GM12878 (cell line): ENCODE measurements around the gene RPAP3. TPM values are rescaled to one million over a fixed set of nuclear protein-coding genes. Genes with fewer than 3 reads are reported as not detected.
A peak's percentile ranks its signal among the peaks of the same experiment; 100 is the strongest.

Source experiments
- ATAC-seq: fragments of 200-7000 bp; cut with Tn5 transposase; 3 replicates; pipeline ENCODE4 v1.9.1; 2020; ENCODE audit warnings: mild to moderate bottlenecking, moderate library complexity
- BruUV-seq: library from RNA; stranded (reverse); fragments of 400-500 nt; replicated peaks from 2 replicates; lab custom pipeline; 2021; lab: Mats Ljungman, UMichigan
- CTCF ChIA-PET: fragments of 300-600 bp; sonication (Branson Sonifier 250); formaldehyde crosslinking; extraction: SDS; loops from one replicate; lab custom pipeline; 2021; ENCODE audit warnings: inconsistent platforms; lab: Yijun Ruan, JAX
- POLR2A ChIA-PET: fragments of 350-600 bp; formaldehyde crosslinking; extraction: SDS; loops from one replicate; lab custom pipeline; 2021; ENCODE audit warnings: inconsistent platforms; lab: Charles Lee
- RAD21 ChIA-PET: fragments of 300-600 bp; sonication (Branson Sonifier 250); formaldehyde crosslinking; loops from one replicate; lab custom pipeline; 2023; ENCODE audit warnings: antibody characterized with exemption; ENCODE audit not compliant: unreplicated experiment; lab: Charles Lee
- SMC1A ChIA-PET: fragments of 300-600 bp; sonication (Branson Sonifier 250); formaldehyde crosslinking; loops from one replicate; lab custom pipeline; 2023; ENCODE audit not compliant: unreplicated experiment, uncharacterized antibody; lab: Charles Lee
- DNase-seq: peaks from one replicate; pipeline ENCODE4 v3.0.0-alpha.2; 2011; ENCODE audit warnings: low read depth, low spot score
- FAIRE-seq: peaks from 3 replicates; lab custom pipeline; 2011; peaks lifted over from hg19 to GRCh38; lab: Jason Lieb, UNC
- H2AFZ ChIP-seq: 2 replicates; pipeline ENCODE4 v1.6.0; 2011; ENCODE audit warnings: low read depth, low read length, control low read depth; ENCODE audit not compliant: control insufficient read depth
- H3K27ac ChIP-seq: 2 replicates; pipeline ENCODE4 v1.5.1; 2011; ENCODE audit warnings: control low read depth; ENCODE audit not compliant: control insufficient read depth, insufficient read depth
- H3K27me3 ChIP-seq, 2 experiments: replicated peaks in 1 of 2; 2 replicates each; pipeline versions ENCODE4 v1.6.0 to v1.6.1; 2011; ENCODE audit warnings: low read length in 1 of 2; ENCODE audit not compliant: control insufficient read depth in 2 of 2, insufficient read depth in 2 of 2
- H3K36me3 ChIP-seq, 2 experiments: 2 replicates each; pipeline ENCODE4 v1.5.1; 2011; ENCODE audit warnings: low read length in 1 of 2; ENCODE audit not compliant: control insufficient read depth in 2 of 2, insufficient read depth in 2 of 2
- H3K4me1 ChIP-seq: 2 replicates; pipeline ENCODE4 v1.6.1; 2011; ENCODE audit warnings: mild to moderate bottlenecking, low read length, moderate library complexity, mixed read lengths; ENCODE audit not compliant: control insufficient read depth, insufficient read depth
- H3K4me2 ChIP-seq: 2 replicates; pipeline ENCODE4 v1.6.0; 2011; ENCODE audit warnings: control low read depth; ENCODE audit not compliant: control insufficient read depth, insufficient read depth
- H3K4me3 ChIP-seq: fragments of 200-600 bp; sonication (generic); 2 replicates; pipeline ENCODE4 v1.5.1; 2016
- H3K79me2 ChIP-seq: 2 replicates; pipeline ENCODE4 v1.6.0; 2011; ENCODE audit warnings: low read length; ENCODE audit not compliant: control insufficient read depth, insufficient read depth
- H3K9ac ChIP-seq: 2 replicates; pipeline ENCODE4 v1.8.0; 2011; ENCODE audit warnings: low read length, control low read depth, mixed read lengths; ENCODE audit not compliant: control insufficient read depth, insufficient read depth
- H3K9me3 ChIP-seq: replicated peaks from 3 replicates; pipeline ENCODE4 v1.5.1; 2011; ENCODE audit warnings: mild to moderate bottlenecking, low read length; ENCODE audit not compliant: control insufficient read depth, insufficient read depth
- H4K20me1 ChIP-seq: 2 replicates; pipeline ENCODE4 v1.6.0; 2011; ENCODE audit not compliant: control insufficient read depth, insufficient read depth
- CHD1 ChIP-seq: IDR thresholded peaks from 2 replicates; pipeline ENCODE4 v1.6.1; 2012; ENCODE audit warnings: low read depth, low read length, improper control_type of control experiment
- MEF2A ChIP-seq: IDR thresholded peaks from 2 replicates; pipeline ENCODE4 v1.6.1; 2011; ENCODE audit warnings: low read depth, mild to moderate bottlenecking, low read length, moderate library complexity; ENCODE audit not compliant: insufficient read depth
- MTA3 ChIP-seq: IDR thresholded peaks from 2 replicates; pipeline ENCODE4 v1.6.1; 2012; ENCODE audit warnings: low read length, inconsistent platforms, borderline replicate concordance
- NR2F1 ChIP-seq: fragments of 450-650 bp; conservative IDR thresholded peaks from 2 replicates; pipeline ENCODE4 v1.6.1; 2017; ENCODE audit warnings: mild to moderate bottlenecking
- TBL1XR1 ChIP-seq: IDR thresholded peaks from 2 replicates; pipeline ENCODE4 v1.6.1; 2012; ENCODE audit warnings: low read depth, low read length, improper control_type of control experiment
- WGBS: methylation state at CpG from one replicate; pipeline ENCODE4 v1.1.6; 2016; ENCODE audit warnings: low lambda C conversion rate; ENCODE audit not compliant: insufficient replicate concordance, insufficient coverage; ENCODE audit errors: missing lambda C conversion rate; 5-methylcytosine and 5-hydroxymethylcytosine counted together
- in situ Hi-C: fragments of 300-500 bp; cut with MboI; formaldehyde crosslinking; loops from 9 replicates; pipeline ENCODE4 v1.14.3; 2018; ENCODE audit warnings: mixed read lengths
- intact Hi-C: fragments of 100-400 bp; cut with micrococcal nuclease; formaldehyde crosslinking; loops from one replicate; pipeline ENCODE4 v1.14.2; 2022; ENCODE audit not compliant: unreplicated experiment
- polyA plus RNA-seq, 11 experiments: library from polyadenylated mRNA; depleted of rRNA in 4 of 11; unstranded in 6 of 11; stranded (reverse) in 5 of 11; fragments of >200 nt; fragmentation: Nextera tagmentation in 4 of 11; fragmentation: Illumina TruSeq in 1 of 11; extraction: Ambion mirVana in 4 of 11; extraction: Trizol in 1 of 11; gene quantifications; 1 replicate in 1 of 11; 2 replicates in 10 of 11; pipeline versions ENCODE4 v1.2.1 to v1.2.3, GENCODE V29; 2011 to 2016; ENCODE audit warnings: inconsistent platforms in 2 of 11, missing spikeins in 2 of 11, low read depth in 1 of 11
- total RNA-seq, 4 experiments: library from RNA; depleted of rRNA in 3 of 4; stranded (reverse); fragments of >200 nt in 3 of 4; fragmentation: Illumina TruSeq in 1 of 4; extraction: Trizol in 1 of 4; gene quantifications; 2 replicates each; pipeline versions ENCODE4 v1.2.1 to v1.2.3, GENCODE V29; 2013 to 2021
- TF ChIP-seq, protein P1 (sequence below), 3 experiments: IDR thresholded peaks in 2 of 3; conservative IDR thresholded peaks in 1 of 3; 2 replicates each; pipeline ENCODE4 v1.5.1; 2011; ENCODE audit warnings: low read depth in 3 of 3, low read length in 3 of 3, mild to moderate bottlenecking in 3 of 3, control low read depth in 2 of 3, moderate library complexity in 2 of 3, inconsistent platforms in 1 of 3, mixed read lengths in 1 of 3; ENCODE audit not compliant: control insufficient read depth in 2 of 3, insufficient read depth in 1 of 3; ENCODE audit errors: extremely low read depth in 1 of 3

Gene RPAP3
- total and polyA plus RNA-seq, 10 of the 15 experiments (the other 5 are each of a cell fraction or from before 2014, with no cell fraction given): 14.1 to 50.6 (median 28.4) TPM

- TF ChIP-seq, protein P1, sequence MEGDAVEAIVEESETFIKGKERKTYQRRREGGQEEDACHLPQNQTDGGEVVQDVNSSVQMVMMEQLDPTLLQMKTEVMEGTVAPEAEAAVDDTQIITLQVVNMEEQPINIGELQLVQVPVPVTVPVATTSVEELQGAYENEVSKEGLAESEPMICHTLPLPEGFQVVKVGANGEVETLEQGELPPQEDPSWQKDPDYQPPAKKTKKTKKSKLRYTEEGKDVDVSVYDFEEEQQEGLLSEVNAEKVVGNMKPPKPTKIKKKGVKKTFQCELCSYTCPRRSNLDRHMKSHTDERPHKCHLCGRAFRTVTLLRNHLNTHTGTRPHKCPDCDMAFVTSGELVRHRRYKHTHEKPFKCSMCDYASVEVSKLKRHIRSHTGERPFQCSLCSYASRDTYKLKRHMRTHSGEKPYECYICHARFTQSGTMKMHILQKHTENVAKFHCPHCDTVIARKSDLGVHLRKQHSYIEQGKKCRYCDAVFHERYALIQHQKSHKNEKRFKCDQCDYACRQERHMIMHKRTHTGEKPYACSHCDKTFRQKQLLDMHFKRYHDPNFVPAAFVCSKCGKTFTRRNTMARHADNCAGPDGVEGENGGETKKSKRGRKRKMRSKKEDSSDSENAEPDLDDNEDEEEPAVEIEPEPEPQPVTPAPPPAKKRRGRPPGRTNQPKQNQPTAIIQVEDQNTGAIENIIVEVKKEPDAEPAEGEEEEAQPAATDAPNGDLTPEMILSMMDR (IDR thresholded peaks at IDR 0.05 in 2 of 3, conservative IDR thresholded peaks at IDR 0.05 in 1 of 3; ENCODE audit: control insufficient read depth in 2 of 3, extremely low read depth in 1 of 3, insufficient read depth in 1 of 3, low read depth in 3 of 3, low read length in 3 of 3): peak; percentile 65 to 88 (median 75); a peak in 5 of 6 replicates
- 0 out of 2 replicates have a peak, but pooled peaks have one; percentile 28 for TF ChIP-seq TBL1XR1
Measured at GRCh38 chr12:47715393-47715876, 9.6 kb upstream of the RPAP3 start (continued).

- ChIA-PET RAD21 (interaction anchor here (0.9 to 5.6 kb wide), 9 partner anchors 9 to 124 kb away, joined by 3 to 60 read pairs (median 5); partner anchors contain the start of genes ENDOU, RPAP3 and SLC48A1), POLR2A (interaction anchor here (1.5 kb wide), 2 partner anchors 27 to 41 kb away, joined by 3 to 4 read pairs; no protein-coding TSS in a partner anchor), SMC1A (interaction anchor here (0.6 to 10.8 kb wide), 13 partner anchors 10 to 125 kb away, joined by 3 to 129 read pairs (median 5); partner anchors contain the start of genes ENDOU and RAPGEF3), CTCF (interaction anchor here (0.7 to 8.1 kb wide), 20 partner anchors 9 to 683 kb away, joined by 3 to 151 read pairs (median 8); partner anchors contain the start of genes ENDOU, RAPGEF3, RPAP3 and SLC48A1)
- Histone ChIP-seq H3K36me3 (no peaks in the 10 kb centered on the region), H3K79me2 (no peaks in the 10 kb centered on the region), H3K4me3 (no peak overlapping the region), H3K27me3 (no peaks in the 10 kb centered on the region), H2AFZ (no peak overlapping the region), H3K4me2 (no peak overlapping the region), H3K9me3 (no peaks in the 10 kb centered on the region), H3K9ac (no peak overlapping the region), H4K20me1 (no peaks in the 10 kb centered on the region), H3K27ac (no peak overlapping the region), H3K4me1 (peaks cover 5% of the 10 kb centered on the region)
- FAIRE-seq: no peak
- intact Hi-C loops (loop anchor here (1.0 to 5.0 kb wide), 6 partner anchors 27 to 452 kb away; no protein-coding TSS in a partner anchor), in situ Hi-C loops (loop anchor here (5.0 kb wide), 3 partner anchors 62 to 452 kb away; no protein-coding TSS in a partner anchor)
- peak; percentile 63 for ATAC-seq
- TF ChIP-seq CHD1: no peak
- TF ChIP-seq NR2F1: peak; percentile 77
- TF ChIP-seq MTA3: no peak
- TF ChIP-seq MEF2A: no peak
- WGBS: 38% methylated on average over 5 of the region's 5 CpGs
- no TSS peak for BruUV-seq
- DNase-seq: no peak
Measured at GRCh38 chr12:47714826-47715386, 9.1 kb upstream of the RPAP3 start.
